H1 (cell line): ENCODE measurements around the gene EPB41L3.

Experiments used
- TBP ChIP-seq: IDR thresholded peaks from 2 replicates; pipeline ENCODE4 v1.6.1; 2011; ENCODE audit warnings: low read depth, low read length, improper control_type of control experiment
- TF ChIP-seq, protein P1 (sequence below), 3 experiments: IDR thresholded peaks; 1 replicate in 2 of 3; 2 replicates in 1 of 3; pipeline versions ENCODE4 v1.5.1 to v1.6.1; 2011; ENCODE audit warnings: low read length in 3 of 3, mild to moderate bottlenecking in 3 of 3, inconsistent platforms in 2 of 3, low read depth in 1 of 3, moderate library complexity in 1 of 3; ENCODE audit not compliant: insufficient read depth in 1 of 3; ENCODE audit errors: control extremely low read depth in 1 of 3

DNA sequence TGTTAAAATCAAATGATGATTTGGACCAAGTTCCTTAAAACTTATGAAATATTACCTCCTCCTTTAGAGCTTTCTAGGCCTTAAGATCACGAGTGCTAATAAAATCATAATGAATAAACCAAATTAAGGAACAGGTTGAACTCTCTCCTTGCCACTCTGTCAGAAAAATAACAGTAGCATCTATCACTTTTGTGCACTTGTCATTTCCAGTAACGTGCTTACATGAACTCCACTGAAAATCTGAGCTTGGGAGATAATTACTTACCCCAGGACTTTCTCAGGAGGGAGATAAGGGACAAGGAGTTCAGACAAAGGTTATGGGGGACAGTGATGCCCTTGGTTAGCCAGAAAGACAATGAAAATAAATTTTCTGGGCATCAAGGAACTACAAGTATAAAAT lies 36.0 kb downstream of the EPB41L3 start:
- TF ChIP-seq, protein P1, sequence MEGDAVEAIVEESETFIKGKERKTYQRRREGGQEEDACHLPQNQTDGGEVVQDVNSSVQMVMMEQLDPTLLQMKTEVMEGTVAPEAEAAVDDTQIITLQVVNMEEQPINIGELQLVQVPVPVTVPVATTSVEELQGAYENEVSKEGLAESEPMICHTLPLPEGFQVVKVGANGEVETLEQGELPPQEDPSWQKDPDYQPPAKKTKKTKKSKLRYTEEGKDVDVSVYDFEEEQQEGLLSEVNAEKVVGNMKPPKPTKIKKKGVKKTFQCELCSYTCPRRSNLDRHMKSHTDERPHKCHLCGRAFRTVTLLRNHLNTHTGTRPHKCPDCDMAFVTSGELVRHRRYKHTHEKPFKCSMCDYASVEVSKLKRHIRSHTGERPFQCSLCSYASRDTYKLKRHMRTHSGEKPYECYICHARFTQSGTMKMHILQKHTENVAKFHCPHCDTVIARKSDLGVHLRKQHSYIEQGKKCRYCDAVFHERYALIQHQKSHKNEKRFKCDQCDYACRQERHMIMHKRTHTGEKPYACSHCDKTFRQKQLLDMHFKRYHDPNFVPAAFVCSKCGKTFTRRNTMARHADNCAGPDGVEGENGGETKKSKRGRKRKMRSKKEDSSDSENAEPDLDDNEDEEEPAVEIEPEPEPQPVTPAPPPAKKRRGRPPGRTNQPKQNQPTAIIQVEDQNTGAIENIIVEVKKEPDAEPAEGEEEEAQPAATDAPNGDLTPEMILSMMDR (IDR thresholded peaks at IDR 0.05; ENCODE audit: control extremely low read depth in 1 of 3, insufficient read depth in 1 of 3, low read depth in 1 of 3, low read length in 3 of 3) = no peak
- TF ChIP-seq TBP = no peak
